ENCODE measurements around the gene SLAMF9. TPM values are rescaled to one million over a fixed set of nuclear protein-coding genes. Genes with fewer than 3 reads are reported as not detected.

The SLAMF9 gene
- total RNA-seq, 3 donors from 2014 or later, result not detected

- Mint-ChIP-seq H3K27me3 (ENCODE audit: low read depth) (peaks cover 38% of the 10 kb centered on the region), H3K9me3 (no peaks in the 10 kb centered on the region), H3K36me3 (ENCODE audit: insufficient read depth) (no peaks in the 10 kb centered on the region), H3K4me1 (ENCODE audit: low read depth) (peaks cover 8% of the 10 kb centered on the region), H3K4me3 (peak overlapping the region; percentile 71)
- no peak for ATAC-seq
- no peak for DNase-seq
Observed at GRCh38 chr1:159946242-159947187, 7.5 kb downstream of the SLAMF9 start.

GRCh38 chr1:159945483-159946241 is 8.4 kb downstream of the SLAMF9 start, which contains the start of gene IGSF9:
IGSF9 (minus strand) TSS chr1:159945613; CDS start chr1:159943454, 2,159 bp downstream.
- no peaks in the 10 kb centered on the region for H3K36me3 Mint-ChIP-seq (ENCODE audit: insufficient read depth)
- peaks cover 38% of the 10 kb centered on the region for H3K27me3 Mint-ChIP-seq (ENCODE audit: low read depth)
- H3K4me3 Mint-ChIP-seq, result peak within 1 kb of the TSS; percentile 71
- DNase-seq, result peak; percentile 77
- no peaks in the 10 kb centered on the region for H3K9me3 Mint-ChIP-seq
- peaks cover 8% of the 10 kb centered on the region for H3K4me1 Mint-ChIP-seq (ENCODE audit: low read depth)
- peak; percentile 98 for ATAC-seq

DNA sequence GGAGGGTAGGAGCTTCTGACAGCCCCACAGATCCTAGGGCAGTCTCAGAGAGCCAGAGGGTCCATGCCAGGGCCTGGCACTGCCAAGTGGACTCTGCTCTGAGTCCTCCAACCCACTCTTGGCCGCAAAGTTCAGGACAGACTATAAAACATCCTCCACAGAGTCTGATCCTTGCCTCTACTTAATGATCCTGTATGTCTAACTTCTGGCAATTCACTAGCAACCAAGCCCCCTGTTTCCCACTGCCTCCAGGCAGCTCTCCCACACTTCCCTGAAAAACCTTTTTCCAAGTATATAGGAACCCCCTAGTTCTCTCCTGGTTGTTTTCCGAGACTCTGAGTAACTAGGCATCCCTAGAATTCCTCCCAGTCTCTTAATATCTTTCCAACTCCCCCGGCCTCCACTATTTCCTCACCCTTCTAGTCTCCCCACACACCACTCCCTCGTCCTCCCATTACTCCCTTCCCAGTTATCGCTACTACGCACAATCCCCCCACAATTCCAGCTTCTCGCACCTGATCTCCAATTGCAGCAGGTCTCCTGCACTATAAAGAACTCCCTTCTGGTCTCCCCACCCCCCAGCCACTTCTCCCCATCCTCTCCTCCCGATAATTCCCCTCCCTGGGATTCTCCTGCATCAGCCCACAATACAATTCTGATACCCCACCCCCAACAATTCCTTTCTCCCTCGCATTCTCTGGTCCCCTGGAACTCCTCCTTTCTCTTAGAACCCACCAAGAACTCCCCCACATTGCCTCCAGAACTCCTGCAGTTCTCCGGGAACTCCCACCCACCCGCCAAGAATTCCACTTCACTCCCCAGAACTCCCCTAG is 9.2 kb downstream of the SLAMF9 start:
- Mint-ChIP-seq H3K4me3 (peak overlapping the region; percentile 71), H3K4me1 (ENCODE audit: low read depth) (peaks cover 8% of the 10 kb centered on the region)
- ATAC-seq, result no peak

GRCh38 chr1:159943908-159944622 is 10.0 kb downstream of the SLAMF9 start:
- Mint-ChIP-seq H3K27me3 (ENCODE audit: low read depth) (peaks cover 40% of the 10 kb centered on the region), H3K4me3 (no peak overlapping the region), H3K4me1 (ENCODE audit: low read depth) (peaks cover 8% of the 10 kb centered on the region), H3K36me3 (ENCODE audit: insufficient read depth) (no peaks in the 10 kb centered on the region), H3K9me3 (no peaks in the 10 kb centered on the region)
- ATAC-seq, result no peak
- no peak for DNase-seq

More for the DNA sequence above, 9.2 kb downstream of the SLAMF9 start:
- H3K27me3 Mint-ChIP-seq (ENCODE audit: low read depth), result peaks cover 38% of the 10 kb centered on the region
- no peaks in the 10 kb centered on the region for H3K9me3 Mint-ChIP-seq
- DNase-seq, result no peak
- no peaks in the 10 kb centered on the region for H3K36me3 Mint-ChIP-seq (ENCODE audit: insufficient read depth)

- Mint-ChIP-seq H3K4me1 (ENCODE audit: low read depth) (peaks cover 8% of the 10 kb centered on the region), H3K9me3 (no peaks in the 10 kb centered on the region), H3K36me3 (ENCODE audit: insufficient read depth) (no peaks in the 10 kb centered on the region), H3K27me3 (ENCODE audit: low read depth) (peaks cover 43% of the 10 kb centered on the region), H3K4me3 (no peak overlapping the region)
- ATAC-seq (no peak), DNase-seq (no peak)
Observed at GRCh38 chr1:159943278-159943640, 10.8 kb downstream of the SLAMF9 start.

DNA sequence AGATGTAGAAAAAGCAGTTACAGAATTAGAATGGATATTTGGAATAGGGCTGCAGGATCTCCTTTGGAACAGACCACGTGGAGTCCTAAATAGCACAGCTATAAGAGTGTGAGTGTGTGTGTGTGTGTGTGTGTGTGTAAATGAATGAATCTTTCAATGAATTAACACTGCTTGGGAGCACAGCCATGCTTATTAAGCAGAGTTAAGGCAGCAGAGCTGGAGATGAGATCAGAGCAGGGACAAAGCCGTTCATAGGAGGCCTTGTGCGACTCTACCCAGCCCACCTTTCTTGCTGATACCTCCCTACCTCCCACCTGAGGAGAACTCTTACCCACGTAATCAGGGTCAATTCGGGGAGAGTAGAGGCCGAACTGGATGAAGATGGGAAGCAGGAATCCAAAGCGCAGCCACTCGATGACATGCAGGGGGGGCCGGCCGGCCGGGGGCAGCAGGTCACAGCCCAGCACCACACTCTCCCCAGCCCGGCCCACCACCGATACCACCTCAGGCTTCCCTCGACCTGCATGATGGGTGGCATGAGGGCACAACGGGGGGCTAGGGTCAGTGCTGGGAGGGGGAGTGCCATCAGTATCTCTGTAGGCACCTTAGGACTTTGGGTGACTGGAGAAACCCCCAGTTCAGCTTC is 11.3 kb downstream of the SLAMF9 start:
- H3K4me1 Mint-ChIP-seq (ENCODE audit: low read depth), result peaks cover 8% of the 10 kb centered on the region
- H3K4me3 Mint-ChIP-seq, result no peak overlapping the region
- no peaks in the 10 kb centered on the region for H3K9me3 Mint-ChIP-seq
- DNase-seq (no peak), ATAC-seq (no peak)
- H3K36me3 Mint-ChIP-seq (ENCODE audit: insufficient read depth), result no peaks in the 10 kb centered on the region
- H3K27me3 Mint-ChIP-seq (ENCODE audit: low read depth), result peaks cover 44% of the 10 kb centered on the region

DNA sequence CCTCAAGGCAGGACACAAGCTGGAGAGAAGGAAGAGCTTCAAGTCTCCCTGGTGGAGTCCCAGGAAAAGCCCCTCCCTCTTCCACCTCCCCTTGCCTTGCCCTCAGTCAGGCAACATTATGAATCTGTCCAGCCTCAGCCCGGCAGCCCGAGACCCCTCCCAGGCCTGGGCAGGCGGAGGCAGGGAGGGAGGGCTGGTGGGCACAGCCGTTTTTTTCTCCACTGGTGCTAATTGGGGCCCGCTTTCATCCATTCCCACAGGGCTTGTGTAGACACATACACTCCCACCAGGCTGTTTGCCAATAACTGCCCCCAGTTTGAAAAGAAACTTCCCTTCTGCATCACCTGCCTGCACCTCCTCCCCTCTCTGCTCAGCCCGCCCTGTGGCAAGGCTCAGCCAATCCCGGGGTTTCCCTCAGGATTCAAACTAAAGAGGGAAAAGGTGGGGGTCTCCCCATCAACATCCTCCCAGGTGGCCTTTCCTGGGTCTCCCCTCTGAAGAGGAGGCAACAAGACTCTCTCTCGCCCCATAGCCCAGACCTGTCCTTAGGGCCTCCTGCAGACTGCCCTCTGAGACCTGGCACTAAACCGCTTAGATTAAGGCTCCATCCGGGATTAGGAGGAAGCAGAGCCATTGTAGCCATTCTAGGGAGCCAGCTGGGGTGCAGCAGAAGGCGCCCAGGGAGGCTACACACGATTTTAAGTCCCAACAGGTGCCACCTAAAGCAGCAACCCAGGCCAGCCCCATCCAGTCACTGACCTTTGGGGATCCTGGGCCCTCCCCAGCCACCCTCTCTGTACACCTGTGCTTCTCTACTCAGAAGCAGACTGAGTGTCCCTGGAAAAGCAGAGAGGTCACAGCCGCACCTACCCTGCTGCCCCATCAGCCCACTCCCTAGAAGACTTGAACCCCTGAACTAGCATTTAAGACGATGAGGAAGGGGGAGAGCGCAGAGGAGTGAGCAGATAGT is 12.2 kb downstream of the SLAMF9 start:
- no peaks in the 10 kb centered on the region for H3K36me3 Mint-ChIP-seq (ENCODE audit: insufficient read depth)
- H3K4me1 Mint-ChIP-seq (ENCODE audit: low read depth), result peaks cover 10% of the 10 kb centered on the region
- no peak overlapping the region for H3K4me3 Mint-ChIP-seq
- peaks cover 44% of the 10 kb centered on the region for H3K27me3 Mint-ChIP-seq (ENCODE audit: low read depth)
- no peaks in the 10 kb centered on the region for H3K9me3 Mint-ChIP-seq
- DNase-seq (no peak), ATAC-seq (no peak)

- Mint-ChIP-seq H3K36me3 (ENCODE audit: insufficient read depth) (no peaks in the 10 kb centered on the region), H3K9me3 (no peaks in the 10 kb centered on the region)
Observed at GRCh38 chr1:159941141-159941540, 12.9 kb downstream of the SLAMF9 start.

GRCh38 chr1:159940006-159940620 is 13.9 kb downstream of the SLAMF9 start:
- Mint-ChIP-seq H3K4me1 (ENCODE audit: low read depth) (peaks cover 10% of the 10 kb centered on the region), H3K27me3 (ENCODE audit: low read depth) (peaks cover 43% of the 10 kb centered on the region), H3K36me3 (ENCODE audit: insufficient read depth) (no peaks in the 10 kb centered on the region), H3K9me3 (no peaks in the 10 kb centered on the region), H3K4me3 (no peak overlapping the region)
- ATAC-seq (no peak), DNase-seq (no peak)

More at GRCh38 chr1:159941141-159941540, 12.9 kb downstream of the SLAMF9 start:
- Mint-ChIP-seq H3K4me3 (no peak overlapping the region), H3K27me3 (ENCODE audit: low read depth) (peaks cover 44% of the 10 kb centered on the region), H3K4me1 (ENCODE audit: low read depth) (peaks cover 14% of the 10 kb centered on the region)
- no peak for DNase-seq
- no peak for ATAC-seq

DNA sequence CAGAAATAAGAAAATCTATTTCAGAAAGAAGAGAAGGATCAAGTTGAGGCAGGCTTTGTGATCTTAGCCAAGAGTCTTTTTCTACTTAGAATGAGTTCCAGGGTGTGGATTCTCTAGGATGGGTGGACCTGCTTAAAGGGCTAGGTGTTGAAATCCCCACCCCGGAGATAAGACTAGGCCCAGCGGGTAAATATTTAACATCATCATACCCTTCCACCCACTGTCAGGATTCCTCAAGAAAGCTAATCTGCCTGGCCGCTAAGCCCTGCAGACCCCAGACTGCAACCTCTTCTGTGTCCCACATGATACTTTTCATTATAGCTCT is 14.4 kb downstream of the SLAMF9 start:
- DNase-seq (no peak), ATAC-seq (no peak)
- H3K4me3 Mint-ChIP-seq, result no peak overlapping the region
- peaks cover 8% of the 10 kb centered on the region for H3K4me1 Mint-ChIP-seq (ENCODE audit: low read depth)
- peaks cover 41% of the 10 kb centered on the region for H3K27me3 Mint-ChIP-seq (ENCODE audit: low read depth)
- H3K36me3 Mint-ChIP-seq (ENCODE audit: insufficient read depth), result no peaks in the 10 kb centered on the region
- H3K9me3 Mint-ChIP-seq, result no peaks in the 10 kb centered on the region

DNA sequence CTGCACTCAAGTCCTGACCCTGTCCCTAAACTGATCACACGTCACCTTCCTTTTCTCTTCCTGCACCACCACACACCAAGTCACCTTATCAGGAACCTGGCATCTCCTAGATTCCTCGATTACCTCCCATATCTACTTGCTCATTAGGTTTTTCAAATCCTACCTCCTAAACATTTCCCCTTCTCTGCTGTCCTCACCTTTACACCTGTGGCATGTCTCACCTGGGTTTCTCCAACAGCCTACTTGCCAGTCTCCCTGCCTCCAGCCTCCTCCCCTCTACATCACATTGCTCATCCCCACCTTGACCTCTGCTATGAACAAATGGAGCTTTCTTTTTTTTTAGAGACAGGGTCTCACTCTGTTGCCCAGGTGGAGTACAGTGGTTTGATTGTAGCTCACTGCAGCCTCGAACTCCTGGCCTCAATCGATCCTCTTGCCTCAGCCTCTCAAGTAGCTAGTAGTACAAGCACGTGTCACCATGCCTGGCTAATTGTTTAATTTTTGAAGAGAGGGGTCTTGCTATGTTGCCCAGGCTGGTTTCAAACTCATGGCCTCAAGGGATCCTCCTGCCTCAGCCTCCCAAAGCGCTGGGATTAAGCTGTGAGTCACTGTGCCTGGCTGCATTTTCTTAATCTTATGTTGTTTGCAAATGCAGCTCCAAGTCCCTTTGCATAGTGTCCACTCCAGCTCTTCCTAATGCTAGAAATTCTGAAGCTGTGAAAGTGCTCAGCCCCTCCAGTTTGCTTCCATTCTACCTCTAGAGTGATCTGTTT is 14.9 kb downstream of the SLAMF9 start:
- Mint-ChIP-seq H3K9me3 (no peaks in the 10 kb centered on the region), H3K36me3 (ENCODE audit: insufficient read depth) (no peaks in the 10 kb centered on the region), H3K4me1 (ENCODE audit: low read depth) (peaks cover 8% of the 10 kb centered on the region), H3K27me3 (ENCODE audit: low read depth) (peaks cover 35% of the 10 kb centered on the region), H3K4me3 (no peak overlapping the region)
- no peak for DNase-seq
- no peak for ATAC-seq
